WTC11 (cell line): ENCODE measurements around the gene LAS1L. TPM values are rescaled to one million over a fixed set of nuclear protein-coding genes. Genes with fewer than 3 reads are reported as not detected.

Source experiments
- ATAC-seq: fragments of 200-7000 bp; cut with Tn5 transposase; 2 replicates; pipeline ENCODE4 v1.10.0; 2021; ENCODE audit warnings: mild to moderate bottlenecking, moderate library complexity
- CTCF ChIA-PET: fragments of 300-600 bp; sonication (Branson Sonifier 250); formaldehyde crosslinking; loops from one replicate; lab custom pipeline; 2021; ENCODE audit warnings: antibody characterized with exemption; lab: Charles Lee
- POLR2A ChIA-PET: fragments of 350-600 bp; sonication (Branson Sonifier 250); formaldehyde crosslinking; loops from one replicate; lab custom pipeline; 2021; ENCODE audit warnings: antibody characterized with exemption; lab: Charles Lee
- DNase-seq: peaks from one replicate; pipeline ENCODE4 v3.0.0; 2021; ENCODE audit warnings: low spot score
- H3K27ac Mint-ChIP-seq: 2 replicates; pipeline ENCODE4 v1.8.0; 2021; ENCODE audit warnings: mixed read lengths
- H3K27me3 Mint-ChIP-seq: 2 replicates; pipeline ENCODE4 v1.8.0; 2021; ENCODE audit warnings: low read depth, mild to moderate bottlenecking, moderate library complexity, mixed read lengths
- H3K36me3 Mint-ChIP-seq: 2 replicates; pipeline ENCODE4 v1.8.0; 2021; ENCODE audit warnings: mixed read lengths
- H3K4me1 Mint-ChIP-seq: 2 replicates; pipeline ENCODE4 v1.8.0; 2022; ENCODE audit warnings: mixed read lengths
- H3K4me3 Mint-ChIP-seq: 2 replicates; pipeline ENCODE4 v1.8.0; 2021; ENCODE audit warnings: mild to moderate bottlenecking, moderate library complexity, mixed read lengths
- H3K9me3 Mint-ChIP-seq: 2 replicates; pipeline ENCODE4 v1.8.0; 2021; ENCODE audit warnings: mixed read lengths
- HMGXB4 ChIP-seq: sonication (generic); formaldehyde crosslinking; IDR thresholded peaks from 2 replicates; pipeline ENCODE4 v1.8.1; 2023; ENCODE audit warnings: mild to moderate bottlenecking, moderate library complexity, missing genetic modification reagents
- PRDM15 ChIP-seq: sonication (generic); formaldehyde crosslinking; IDR thresholded peaks from 2 replicates; pipeline ENCODE4 v1.8.0; 2022; ENCODE audit warnings: missing genetic modification reagents
- TEAD1 ChIP-seq: sonication (generic); formaldehyde crosslinking; IDR thresholded peaks from 2 replicates; pipeline ENCODE4 v1.8.0; 2022; ENCODE audit warnings: mild to moderate bottlenecking, missing genetic modification reagents
- TEAD4 ChIP-seq: sonication (generic); formaldehyde crosslinking; IDR thresholded peaks from 2 replicates; pipeline ENCODE4 v1.8.0; 2022; ENCODE audit warnings: mild to moderate bottlenecking, missing genetic modification reagents
- ZBTB43 ChIP-seq: sonication (generic); formaldehyde crosslinking; IDR thresholded peaks from 2 replicates; pipeline ENCODE4 v1.8.1; 2023; ENCODE audit warnings: mild to moderate bottlenecking, missing genetic modification reagents
- total RNA-seq: library from RNA; stranded (reverse); gene quantifications from 3 replicates; pipeline ENCODE4 v1.2.3, GENCODE V29; 2021

LAS1L gene
- total RNA-seq, 1 experiment from 2014 or later: 65.1 TPM

- Mint-ChIP-seq H3K4me1 (peaks cover 20% of the 10 kb centered on the region), H3K36me3 (peaks cover 29% of the 10 kb centered on the region), H3K4me3 (peak overlapping the region; percentile 31), H3K9me3 (peaks cover 29% of the 10 kb centered on the region), H3K27me3 (no peaks in the 10 kb centered on the region), H3K27ac (peak overlapping the region; percentile 100)
- POLR2A ChIA-PET: interaction anchor here (0.6 to 1.3 kb wide), 3 partner anchors 37 to 488 kb away, joined by 3 to 4 read pairs (median 3); partner anchors contain the start of gene ZC4H2
- peak; percentile 67; the same call in 1 of the 2 replicates for TF ChIP-seq TEAD1 (CRISPR knock-in tag)
- TF ChIP-seq PRDM15: peak; percentile 88
- TF ChIP-seq ZBTB43 (CRISPR knock-in tag): no peak
- no peak for TF ChIP-seq HMGXB4 (CRISPR knock-in tag)
- TF ChIP-seq TEAD4: peak; percentile 69; the same call in 1 of the 2 replicates
- ATAC-seq (peak; percentile 98), DNase-seq (peak; percentile 11)
- CTCF ChIA-PET: interaction anchor here (1.2 kb wide), 2 partner anchors 12 to 65 kb away, joined by 6 read pairs; no protein-coding TSS in a partner anchor
Measured at GRCh38 chrX:65463550-65463949, 71.0 kb downstream of the LAS1L start.

Other genes with a start within 250 kb of the LAS1L start
- 91.2 to 130 TPM (median 129 TPM) in 3 replicates for gene MSN, start 132.9 kb upstream of the LAS1L start, total RNA-seq